ENCODE data around the gene UTP18. TPM values are rescaled to one million over a fixed set of nuclear protein-coding genes. Genes with fewer than 3 reads are reported as not detected.
"Not testable (repeated sequence)": the region's sequence is repeated elsewhere in the genome, so short reads cannot be mapped to it uniquely, and the experiment has no call there.

Gene UTP18
- total RNA-seq, 1 experiment from 2014 or later: 80.1 TPM

DNA sequence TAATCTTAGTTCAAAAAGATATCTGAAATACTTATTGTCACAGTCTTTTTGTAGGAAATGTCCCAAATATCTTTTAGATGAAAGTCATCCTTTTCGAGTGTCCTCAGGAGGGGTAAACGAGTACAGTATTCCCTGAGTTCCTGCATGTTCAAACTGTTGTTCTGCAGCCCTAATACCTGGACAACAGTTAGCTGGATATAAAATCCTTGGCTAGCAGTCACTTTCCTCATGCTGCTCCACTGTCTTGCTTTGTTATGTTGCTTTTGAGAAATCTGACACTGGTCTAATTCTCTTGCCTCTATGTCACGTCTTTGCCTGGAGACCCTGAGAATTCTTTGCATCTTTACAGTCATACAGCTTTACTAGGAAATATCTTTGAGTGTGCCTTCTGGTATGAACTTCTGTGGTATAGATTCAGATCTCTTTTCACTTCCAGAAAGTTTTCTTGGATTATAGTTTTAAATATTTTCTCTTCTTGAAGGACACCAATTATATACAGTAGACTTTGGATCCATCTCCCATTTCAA, 10.0 kb upstream of the UTP18 start:
- no peaks in the 10 kb centered on the region for H3K27me3 ChIP-seq (ENCODE audit: control insufficient read depth, insufficient read depth, low read length)
- H3K36me3 ChIP-seq (replicated peaks; ENCODE audit: control insufficient read depth, insufficient read depth, low read length): no peaks in the 10 kb centered on the region; the same call in none of the 2 replicates
- DNase-seq: no peak
- no peak overlapping the region for H3K4me3 ChIP-seq (ENCODE audit: insufficient read depth, low read depth, low read length)

GRCh38 chr17:51251010-51251409, 9.3 kb upstream of the UTP18 start:
- Histone ChIP-seq H3K4me3 (ENCODE audit: insufficient read depth, low read depth, low read length) (no peak overlapping the region), H3K27me3 (ENCODE audit: control insufficient read depth, insufficient read depth, low read length) (no peaks in the 10 kb centered on the region), H3K36me3 (replicated peaks; ENCODE audit: control insufficient read depth, insufficient read depth, low read length) (no peaks in the 10 kb centered on the region; the same call in none of the 2 replicates)
- no peak for DNase-seq

- H3K4me3 ChIP-seq (ENCODE audit: insufficient read depth, low read depth, low read length): no peak overlapping the region
- DNase-seq: no peak
- H3K36me3 ChIP-seq (replicated peaks; ENCODE audit: control insufficient read depth, insufficient read depth, low read length): peaks cover 1% of the 10 kb centered on the region
- H3K27me3 ChIP-seq (ENCODE audit: control insufficient read depth, insufficient read depth, low read length): no peaks in the 10 kb centered on the region
Observed at GRCh38 chr17:51255673-51256072, 4.7 kb upstream of the UTP18 start.

GRCh38 chr17:51256101-51256500, 4.2 kb upstream of the UTP18 start:
- H3K27me3 ChIP-seq (ENCODE audit: control insufficient read depth, insufficient read depth, low read length): no peaks in the 10 kb centered on the region
- DNase-seq: no peak
- no peak overlapping the region for H3K4me3 ChIP-seq (ENCODE audit: insufficient read depth, low read depth, low read length)
- H3K36me3 ChIP-seq (replicated peaks; ENCODE audit: control insufficient read depth, insufficient read depth, low read length): peaks cover 1% of the 10 kb centered on the region

DNA sequence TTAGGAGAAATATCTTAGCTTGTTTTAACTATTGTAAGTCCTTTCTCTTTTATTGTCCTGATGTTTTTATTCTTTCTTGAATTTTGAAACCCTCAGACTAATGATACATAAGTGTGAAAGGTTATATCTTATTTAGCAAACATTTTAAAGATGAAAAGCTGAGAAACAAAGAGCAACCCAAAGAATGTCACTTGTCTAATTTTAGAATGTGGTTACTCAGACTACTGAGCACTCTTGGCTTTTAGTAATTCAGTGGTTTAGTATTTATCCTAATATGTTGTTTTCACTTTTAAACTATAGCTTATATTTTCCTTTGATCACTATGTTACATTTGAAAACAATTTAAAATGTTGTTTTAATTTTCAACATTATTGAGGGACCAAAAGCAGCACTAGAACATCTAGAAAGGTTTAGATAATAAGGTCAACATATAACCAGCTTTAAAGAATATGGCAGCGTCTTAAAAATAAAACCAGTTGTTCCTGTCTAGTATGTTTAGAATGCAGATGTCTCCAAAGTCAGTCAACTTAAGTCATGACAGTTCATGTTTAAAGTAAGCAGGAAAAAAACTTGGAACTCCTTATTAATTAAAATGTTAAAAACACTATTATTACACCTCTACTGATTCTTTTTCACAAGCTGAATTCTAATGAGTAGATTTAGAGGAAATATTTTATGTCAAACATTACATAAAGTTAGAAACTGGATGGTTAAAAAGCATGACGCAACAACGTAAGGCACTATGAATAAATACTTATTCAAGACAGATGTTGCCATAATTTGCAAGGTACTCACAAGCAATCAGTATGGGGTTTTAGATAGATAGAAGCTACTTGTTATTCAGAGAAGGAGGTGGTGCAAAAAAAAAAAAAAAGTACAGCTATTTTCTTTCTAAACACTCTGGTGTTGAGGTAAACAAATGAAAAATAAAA, 2.9 kb upstream of the UTP18 start:
- Histone ChIP-seq H3K27me3 (ENCODE audit: control insufficient read depth, insufficient read depth, low read length) (no peaks in the 10 kb centered on the region), H3K36me3 (replicated peaks; ENCODE audit: control insufficient read depth, insufficient read depth, low read length) (peaks cover 1% of the 10 kb centered on the region), H3K4me3 (ENCODE audit: insufficient read depth, low read depth, low read length) (no peak overlapping the region)
- no peak for DNase-seq

DNA sequence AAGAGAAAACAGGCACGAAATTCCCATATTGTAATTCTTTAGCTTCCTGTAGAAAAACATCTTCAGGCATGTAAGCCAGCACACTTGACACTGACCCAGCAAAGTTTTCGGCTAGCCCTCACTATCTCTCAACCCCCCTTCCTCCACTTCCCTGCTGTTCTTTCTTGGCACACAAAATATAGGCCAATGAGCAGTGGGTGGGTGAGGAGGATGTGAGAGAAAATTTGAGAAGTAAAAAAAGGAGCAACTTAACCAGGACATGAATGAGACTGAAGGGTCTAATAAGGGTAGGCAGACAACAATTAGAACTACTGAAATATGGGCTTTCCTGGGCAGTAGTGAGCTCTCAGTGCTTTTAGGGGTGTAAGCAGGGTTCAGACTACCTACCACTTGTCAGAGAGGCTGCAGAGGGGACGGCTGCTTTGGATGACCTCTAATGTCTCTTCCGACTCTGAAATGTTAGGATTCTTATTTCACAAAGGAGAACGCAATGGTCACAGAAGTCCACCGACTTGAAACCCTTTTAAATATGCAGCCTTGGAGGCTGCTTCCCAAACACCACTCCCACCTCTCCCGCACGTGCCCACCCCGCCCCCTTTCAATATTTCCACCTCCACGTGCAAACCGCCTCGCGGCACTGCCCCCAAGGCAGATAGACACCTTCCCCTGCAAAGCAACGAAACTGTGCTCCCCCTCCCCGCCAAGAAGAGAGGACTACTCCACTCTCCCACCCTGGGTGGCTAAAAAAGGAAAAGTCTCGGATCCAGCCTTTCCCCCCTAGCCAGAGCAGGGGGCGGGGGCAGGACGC, 1.4 kb upstream of the UTP18 start:
- H3K4me3 ChIP-seq (ENCODE audit: insufficient read depth, low read depth, low read length): peak overlapping the region; percentile 97
- peaks cover 1% of the 10 kb centered on the region; the same call in 1 of the 2 replicates for H3K36me3 ChIP-seq (replicated peaks; ENCODE audit: control insufficient read depth, insufficient read depth, low read length)
- no peaks in the 10 kb centered on the region for H3K27me3 ChIP-seq (ENCODE audit: control insufficient read depth, insufficient read depth, low read length)
- DNase-seq: peak; percentile 29

DNA sequence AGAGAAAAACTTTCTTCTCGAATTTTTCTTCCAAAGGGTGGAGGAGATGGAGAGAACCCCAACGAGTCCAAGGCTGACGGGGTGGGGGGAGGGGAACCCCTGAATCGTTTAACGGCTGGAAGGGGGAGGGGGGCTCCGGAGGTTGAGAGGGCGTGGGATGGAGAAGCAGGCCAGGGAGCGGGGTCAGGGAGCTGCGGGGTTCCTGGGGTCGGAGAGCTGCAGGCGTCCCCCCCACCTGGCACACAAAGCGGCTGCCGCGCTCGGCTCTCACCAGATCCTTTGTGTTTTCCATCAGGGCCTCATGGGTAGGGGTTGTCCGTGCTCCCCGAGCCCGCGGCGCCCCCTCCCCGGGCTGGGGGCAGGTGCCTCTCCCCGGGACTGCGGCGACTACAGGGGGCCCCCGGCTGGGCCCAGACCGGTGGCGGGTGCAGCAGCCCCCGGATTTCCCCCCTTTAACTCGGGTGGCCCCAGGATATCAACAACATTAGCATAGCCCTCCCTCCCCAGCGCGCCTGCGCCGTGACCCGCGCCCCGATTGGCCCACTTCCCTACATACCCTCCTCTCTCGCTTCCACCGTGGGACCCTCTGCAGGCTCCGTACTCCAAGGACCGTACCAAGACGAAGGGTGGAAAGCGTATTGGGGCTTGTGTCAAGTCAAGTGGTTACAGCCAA, 646 bp upstream of the UTP18 start, which contains the start of gene MBTD1:
Gene MBTD1, minus strand, starts transcription at position 486 of the 673 bp plus-strand sequence. CDS start 34,888 bp downstream, outside the sequence.
- peak; percentile 96 for DNase-seq
- H3K4me3 ChIP-seq (ENCODE audit: insufficient read depth, low read depth, low read length): peak within 1 kb of the TSS; percentile 97
- H3K27me3 ChIP-seq (ENCODE audit: control insufficient read depth, insufficient read depth, low read length): no peaks in the 10 kb centered on the region
- H3K36me3 ChIP-seq (replicated peaks; ENCODE audit: control insufficient read depth, insufficient read depth, low read length): peaks cover 2% of the 10 kb centered on the region; the same call in 1 of the 2 replicates

DNA sequence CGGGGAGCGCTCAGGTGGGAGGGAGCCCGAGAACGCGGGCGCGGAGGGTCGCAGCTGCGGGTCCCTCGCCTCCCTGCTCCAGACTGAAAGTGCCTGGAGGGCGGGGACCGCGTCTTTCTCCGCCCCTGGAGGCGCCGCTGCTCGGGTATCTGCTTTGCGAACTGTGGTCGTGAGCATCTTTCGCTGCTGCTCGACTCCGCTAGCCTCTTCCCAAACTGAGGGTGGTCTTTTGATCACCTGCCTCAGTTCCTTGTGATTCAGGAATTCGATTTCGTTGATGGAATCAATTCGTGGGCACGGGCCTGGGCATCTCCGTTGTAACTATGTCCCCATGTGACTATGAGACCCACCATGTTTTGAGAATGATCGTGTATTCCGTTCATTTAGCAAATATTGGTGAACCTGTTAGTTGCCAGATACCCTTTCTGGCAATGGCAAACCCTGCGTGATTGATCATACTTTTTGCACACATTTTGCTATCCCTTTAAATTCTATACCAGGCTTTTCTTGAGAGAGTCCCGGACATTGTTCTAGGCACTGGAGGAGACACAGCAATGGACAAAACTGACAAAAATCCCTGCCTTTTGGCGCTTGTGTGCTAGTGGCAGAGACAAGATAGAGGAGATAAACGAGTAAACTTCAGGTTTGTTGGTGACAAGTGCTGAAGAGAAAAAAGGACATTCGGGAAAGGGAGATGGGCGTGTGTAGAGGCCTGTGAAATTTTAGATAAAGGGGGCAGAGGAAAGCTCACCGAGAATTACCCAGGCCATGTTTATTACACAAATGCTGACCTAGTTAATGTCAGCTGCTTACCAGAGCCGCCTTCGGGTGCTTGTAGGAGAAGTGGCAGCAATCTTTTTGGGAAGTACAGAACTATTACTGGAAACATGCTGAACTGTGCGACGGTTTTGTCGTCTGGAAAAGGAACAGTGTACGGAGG, 948 bp downstream of the UTP18 start:
- Histone ChIP-seq H3K36me3 (replicated peaks; ENCODE audit: control insufficient read depth, insufficient read depth, low read length) (peaks cover 2% of the 10 kb centered on the region), H3K27me3 (ENCODE audit: control insufficient read depth, insufficient read depth, low read length) (no peaks in the 10 kb centered on the region)
- peak; percentile 90 for DNase-seq

GRCh38 chr17:51263006-51263405, 2.7 kb downstream of the UTP18 start:
- no peak for DNase-seq
- H3K36me3 ChIP-seq (replicated peaks; ENCODE audit: control insufficient read depth, insufficient read depth, low read length): peaks cover 8% of the 10 kb centered on the region
- H3K4me3 ChIP-seq (ENCODE audit: insufficient read depth, low read depth, low read length): no peak overlapping the region
- no peaks in the 10 kb centered on the region for H3K27me3 ChIP-seq (ENCODE audit: control insufficient read depth, insufficient read depth, low read length)

More for the DNA sequence above, 948 bp downstream of the UTP18 start:
- H3K4me3 ChIP-seq (ENCODE audit: insufficient read depth, low read depth, low read length): peak overlapping the region; percentile 97

DNA sequence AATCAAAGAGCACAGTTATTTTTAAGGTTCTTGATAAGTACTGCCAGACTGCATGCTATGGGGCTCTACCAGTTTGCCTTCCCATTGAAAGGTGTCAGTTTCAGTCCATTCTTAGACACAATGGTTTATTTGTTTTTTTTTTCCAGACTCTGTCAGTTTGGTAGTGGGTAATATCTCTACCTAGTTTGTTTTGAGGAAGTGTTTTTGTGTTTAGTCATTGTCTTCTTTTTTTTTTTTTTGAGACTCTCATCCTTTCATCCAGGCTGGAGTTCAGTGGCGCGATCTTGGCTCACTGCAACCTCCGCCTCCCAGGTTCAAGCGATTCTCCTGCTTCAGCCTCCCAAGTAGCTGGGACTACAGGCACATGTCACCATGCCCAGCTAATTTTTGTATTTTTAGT, 4.1 kb downstream of the UTP18 start:
- H3K27me3 ChIP-seq (ENCODE audit: control insufficient read depth, insufficient read depth, low read length); H3K36me3 ChIP-seq (replicated peaks; ENCODE audit: control insufficient read depth, insufficient read depth, low read length); H3K4me3 ChIP-seq (ENCODE audit: insufficient read depth, low read depth, low read length); DNase-seq: not testable (repeated sequence)

DNA sequence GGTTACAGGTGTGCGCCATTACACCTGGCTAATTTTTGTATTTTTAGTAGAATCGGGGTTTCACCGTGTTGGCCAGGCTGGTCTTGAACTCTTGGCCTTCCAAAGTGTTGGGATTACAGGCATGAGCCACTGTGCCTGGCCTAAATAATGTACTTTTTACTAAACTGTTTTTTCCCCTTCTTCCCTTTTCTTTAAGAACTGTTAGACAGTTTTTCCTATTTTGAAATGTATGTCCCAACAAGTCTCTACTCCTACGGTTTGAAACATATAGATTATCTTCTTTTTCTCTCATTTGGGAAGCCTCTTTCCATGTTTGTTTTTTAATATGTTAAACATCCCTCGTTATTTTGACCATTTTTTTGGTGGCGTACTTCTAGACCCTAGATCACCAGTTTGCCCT, 9.6 kb downstream of the UTP18 start:
- H3K36me3 ChIP-seq (replicated peaks; ENCODE audit: control insufficient read depth, insufficient read depth, low read length): peaks cover 24% of the 10 kb centered on the region
- DNase-seq: no peak
- no peak overlapping the region for H3K4me3 ChIP-seq (ENCODE audit: insufficient read depth, low read depth, low read length)
- no peaks in the 10 kb centered on the region for H3K27me3 ChIP-seq (ENCODE audit: control insufficient read depth, insufficient read depth, low read length)

- no peak overlapping the region for H3K4me3 ChIP-seq (ENCODE audit: insufficient read depth, low read depth, low read length)
- H3K36me3 ChIP-seq (replicated peaks; ENCODE audit: control insufficient read depth, insufficient read depth, low read length): peaks cover 27% of the 10 kb centered on the region
- H3K27me3 ChIP-seq (ENCODE audit: control insufficient read depth, insufficient read depth, low read length): no peaks in the 10 kb centered on the region
- DNase-seq: no peak
Observed at GRCh38 chr17:51270636-51271035, 10.3 kb downstream of the UTP18 start.

GRCh38 chr17:51272812-51273211, 12.5 kb downstream of the UTP18 start:
- DNase-seq: no peak
- Histone ChIP-seq H3K4me3 (ENCODE audit: insufficient read depth, low read depth, low read length) (no peak overlapping the region), H3K36me3 (replicated peaks; ENCODE audit: control insufficient read depth, insufficient read depth, low read length) (peaks cover 31% of the 10 kb centered on the region), H3K27me3 (ENCODE audit: control insufficient read depth, insufficient read depth, low read length) (no peaks in the 10 kb centered on the region)

Measured in H7 (cell line).